Measurements from ENCODE around the gene SH3RF3. TPM values are rescaled to one million over a fixed set of nuclear protein-coding genes. Genes with fewer than 3 reads are reported as not detected.

SH3RF3 gene
- total RNA-seq, 1 donor from 2014 or later = 7.3 TPM

GRCh38 chr2:109381327-109381820 is 252.4 kb downstream of the SH3RF3 start:
- Mint-ChIP-seq H3K27me3 (ENCODE audit: low read depth, unreplicated experiment) (peaks cover 31% of the 10 kb centered on the region), H3K4me1 (ENCODE audit: low read depth, unreplicated experiment) (peaks cover 36% of the 10 kb centered on the region), H3K4me3 (ENCODE audit: unreplicated experiment) (no peak overlapping the region), H3K36me3 (ENCODE audit: low read depth, unreplicated experiment) (peaks cover 8% of the 10 kb centered on the region), H3K9me3 (ENCODE audit: unreplicated experiment) (no peaks in the 10 kb centered on the region), H3K27ac (ENCODE audit: unreplicated experiment) (no peak overlapping the region)
- FAIRE-seq (no peak), DNase-seq (ENCODE audit: low read depth) (no peak)
- Histone ChIP-seq H3K36me3 (ENCODE audit: insufficient read depth, low read length) (no peaks in the 10 kb centered on the region), H3K4me1 (ENCODE audit: insufficient read depth, low read length) (peaks cover 5% of the 10 kb centered on the region), H3K27ac (ENCODE audit: low read depth, low read length) (no peak overlapping the region), H3K79me2 (ENCODE audit: insufficient read depth, low read length) (no peaks in the 10 kb centered on the region), H3K9me3 (ENCODE audit: insufficient read depth, low read depth, low read length) (no peaks in the 10 kb centered on the region), H3K9ac (ENCODE audit: low read length) (no peak overlapping the region), H3K27me3 (ENCODE audit: insufficient read depth, low read length) (no peaks in the 10 kb centered on the region), H4K20me1 (ENCODE audit: insufficient read depth, low read length) (peaks cover 50% of the 10 kb centered on the region), H3K4me3 (ENCODE audit: insufficient read depth, low read depth, low read length) (no peak overlapping the region), H3K4me2 (ENCODE audit: low read length) (no peak overlapping the region), H2AFZ (ENCODE audit: low read depth, low read length) (no peak overlapping the region)
- TF ChIP-seq EZH2 (IDR thresholded peaks at IDR 0.05; ENCODE audit: insufficient read depth, low read length) = no peak
- no peak for TF ChIP-seq CTCF (IDR thresholded peaks at IDR 0.05; ENCODE audit: insufficient read depth, low read depth, low read length)

- peaks cover 10% of the 10 kb centered on the region for H3K36me3 Mint-ChIP-seq (ENCODE audit: low read depth, unreplicated experiment)
- H3K4me1 Mint-ChIP-seq (ENCODE audit: low read depth, unreplicated experiment) = peaks cover 28% of the 10 kb centered on the region
- no peak overlapping the region for H3K27ac ChIP-seq (ENCODE audit: low read depth, low read length)
Observed at GRCh38 chr2:109382226-109382895, 253.4 kb downstream of the SH3RF3 start.

More at GRCh38 chr2:109382226-109382895, 253.4 kb downstream of the SH3RF3 start:
- Histone ChIP-seq H3K4me1 (ENCODE audit: insufficient read depth, low read length) (peaks cover 5% of the 10 kb centered on the region), H3K9ac (ENCODE audit: low read length) (no peak overlapping the region), H3K9me3 (ENCODE audit: insufficient read depth, low read depth, low read length) (no peaks in the 10 kb centered on the region), H3K36me3 (ENCODE audit: insufficient read depth, low read length) (no peaks in the 10 kb centered on the region), H2AFZ (ENCODE audit: low read depth, low read length) (no peak overlapping the region), H3K79me2 (ENCODE audit: insufficient read depth, low read length) (no peaks in the 10 kb centered on the region), H3K4me2 (ENCODE audit: low read length) (peak overlapping the region; percentile 14), H3K4me3 (ENCODE audit: insufficient read depth, low read depth, low read length) (no peak overlapping the region), H4K20me1 (ENCODE audit: insufficient read depth, low read length) (peaks cover 41% of the 10 kb centered on the region), H3K27me3 (ENCODE audit: insufficient read depth, low read length) (no peaks in the 10 kb centered on the region)
- Mint-ChIP-seq H3K4me3 (ENCODE audit: unreplicated experiment) (peak overlapping the region; percentile 46), H3K27ac (ENCODE audit: unreplicated experiment) (peak overlapping the region; percentile 19), H3K9me3 (ENCODE audit: unreplicated experiment) (no peaks in the 10 kb centered on the region), H3K27me3 (ENCODE audit: low read depth, unreplicated experiment) (peaks cover 29% of the 10 kb centered on the region)
- TF ChIP-seq CTCF (IDR thresholded peaks at IDR 0.05; ENCODE audit: insufficient read depth, low read depth, low read length) = no peak
- TF ChIP-seq EZH2 (IDR thresholded peaks at IDR 0.05; ENCODE audit: insufficient read depth, low read length) = no peak
- FAIRE-seq = no peak
- DNase-seq (ENCODE audit: low read depth) = no peak
